NCI-H1417 treated with DMSO at 0.1 percent for 48 hours (cell line): Measurements from ENCODE around the gene EFNA4.

Experiments
- DNase-seq: peaks from one replicate; lab custom pipeline; 2025; lab: John Stamatoyannopoulos, UW

Gene EFNA4, protein sequence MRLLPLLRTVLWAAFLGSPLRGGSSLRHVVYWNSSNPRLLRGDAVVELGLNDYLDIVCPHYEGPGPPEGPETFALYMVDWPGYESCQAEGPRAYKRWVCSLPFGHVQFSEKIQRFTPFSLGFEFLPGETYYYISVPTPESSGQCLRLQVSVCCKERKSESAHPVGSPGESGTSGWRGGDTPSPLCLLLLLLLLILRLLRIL

DNA sequence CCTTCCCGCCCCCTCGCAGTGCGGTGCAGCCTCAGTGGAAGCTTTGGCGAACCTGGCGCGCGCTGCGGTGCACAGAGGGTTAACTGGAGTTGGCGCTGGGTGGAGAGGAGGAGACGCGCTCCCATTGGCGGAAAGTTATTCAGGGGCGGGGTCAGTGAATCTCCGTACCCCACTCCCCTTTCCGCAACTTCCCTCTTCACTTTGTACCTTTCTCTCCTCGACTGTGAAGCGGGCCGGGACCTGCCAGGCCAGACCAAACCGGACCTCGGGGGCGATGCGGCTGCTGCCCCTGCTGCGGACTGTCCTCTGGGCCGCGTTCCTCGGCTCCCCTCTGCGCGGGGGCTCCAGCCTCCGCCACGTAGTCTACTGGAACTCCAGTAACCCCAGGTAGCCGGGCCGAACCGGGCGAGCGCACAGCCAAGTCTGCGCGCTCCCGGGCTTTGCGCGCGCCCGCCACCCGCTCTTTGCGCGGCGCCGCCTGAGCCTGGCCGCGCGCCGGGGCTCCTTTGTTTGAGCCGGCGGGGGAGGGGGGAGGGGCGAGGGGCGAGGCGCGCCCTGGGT lies at the start of gene EFNA4:
EFNA4 (plus strand) TSS at position 191 of the 561 bp plus-strand sequence; CDS start at position 275, 84 bp downstream.
- no peak for DNase-seq

DNA sequence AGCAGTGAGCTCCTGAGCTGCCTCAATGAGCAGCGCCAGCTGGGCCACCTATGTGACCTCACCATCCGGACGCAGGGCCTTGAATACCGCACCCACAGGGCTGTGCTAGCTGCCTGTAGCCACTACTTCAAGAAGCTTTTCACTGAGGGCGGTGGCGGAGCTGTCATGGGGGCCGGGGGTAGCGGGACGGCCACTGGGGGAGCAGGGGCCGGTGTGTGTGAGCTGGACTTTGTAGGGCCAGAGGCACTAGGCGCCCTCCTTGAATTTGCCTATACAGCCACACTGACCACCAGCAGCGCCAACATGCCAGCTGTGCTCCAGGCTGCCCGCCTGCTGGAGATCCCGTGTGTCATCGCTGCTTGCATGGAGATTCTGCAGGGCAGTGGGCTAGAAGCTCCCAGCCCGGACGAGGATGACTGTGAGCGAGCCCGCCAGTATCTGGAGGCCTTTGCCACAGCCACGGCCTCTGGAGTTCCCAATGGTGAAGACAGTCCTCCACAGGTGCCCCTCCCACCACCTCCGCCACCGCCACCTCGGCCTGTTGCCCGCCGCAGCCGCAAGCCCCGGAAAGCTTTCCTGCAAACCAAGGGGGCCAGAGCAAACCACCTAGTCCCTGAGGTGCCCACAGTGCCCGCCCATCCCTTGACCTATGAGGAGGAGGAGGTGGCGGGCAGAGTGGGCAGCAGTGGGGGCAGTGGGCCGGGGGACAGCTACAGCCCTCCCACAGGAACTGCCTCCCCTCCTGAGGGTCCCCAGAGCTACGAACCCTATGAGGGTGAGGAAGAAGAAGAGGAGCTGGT lies 48.6 kb upstream of the EFNA4 start:
- no peak for DNase-seq

DNA sequence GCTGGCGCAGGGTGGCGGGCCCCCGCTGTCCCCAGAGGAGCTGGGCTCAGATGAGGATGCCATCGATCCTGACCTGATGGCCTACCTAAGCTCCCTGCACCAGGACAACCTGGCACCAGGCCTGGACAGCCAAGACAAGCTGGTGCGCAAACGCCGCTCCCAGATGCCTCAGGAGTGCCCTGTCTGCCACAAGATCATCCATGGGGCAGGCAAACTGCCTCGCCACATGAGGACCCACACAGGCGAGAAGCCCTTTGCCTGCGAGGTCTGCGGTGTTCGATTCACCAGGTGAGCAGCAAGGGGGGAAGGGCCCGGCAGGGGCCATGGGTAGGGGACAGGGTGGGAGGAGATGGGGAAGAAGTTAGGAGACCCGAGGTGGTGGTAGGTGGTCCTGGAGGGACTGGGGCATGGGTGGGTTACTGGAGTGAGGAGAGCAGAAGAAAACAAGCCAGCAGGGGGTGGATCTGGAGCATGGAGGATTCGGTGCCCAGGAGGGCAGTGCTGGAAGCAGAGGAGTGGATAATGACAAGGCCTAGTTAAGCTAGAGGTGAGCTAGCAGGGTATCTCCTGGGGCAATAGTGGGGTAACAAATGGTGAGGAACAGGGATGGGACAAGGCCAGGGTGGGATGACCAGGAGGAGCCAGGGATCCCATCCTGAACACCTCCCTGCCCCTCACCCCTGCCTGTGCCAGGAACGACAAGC lies 47.9 kb upstream of the EFNA4 start:
- DNase-seq: no peak

DNA sequence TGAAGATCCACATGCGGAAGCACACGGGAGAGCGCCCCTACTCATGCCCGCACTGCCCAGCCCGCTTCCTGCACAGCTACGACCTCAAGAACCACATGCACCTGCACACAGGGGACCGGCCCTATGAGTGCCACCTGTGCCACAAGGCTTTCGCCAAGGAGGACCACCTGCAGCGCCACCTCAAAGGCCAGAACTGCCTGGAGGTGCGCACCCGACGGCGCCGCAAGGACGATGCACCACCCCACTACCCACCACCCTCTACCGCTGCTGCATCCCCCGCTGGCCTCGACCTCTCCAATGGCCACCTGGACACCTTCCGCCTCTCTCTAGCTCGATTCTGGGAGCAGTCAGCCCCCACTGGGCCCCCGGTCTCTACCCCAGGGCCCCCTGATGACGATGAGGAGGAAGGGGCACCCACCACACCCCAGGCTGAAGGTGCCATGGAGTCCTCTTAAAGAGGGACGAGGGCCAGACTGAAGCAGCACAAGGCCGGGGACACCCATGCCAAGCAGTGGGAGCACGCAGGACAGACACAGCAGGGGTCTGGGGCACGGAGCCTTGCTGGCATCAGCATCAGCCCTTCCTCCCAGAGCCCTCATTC lies 47.2 kb upstream of the EFNA4 start:
- no peak for DNase-seq

DNA sequence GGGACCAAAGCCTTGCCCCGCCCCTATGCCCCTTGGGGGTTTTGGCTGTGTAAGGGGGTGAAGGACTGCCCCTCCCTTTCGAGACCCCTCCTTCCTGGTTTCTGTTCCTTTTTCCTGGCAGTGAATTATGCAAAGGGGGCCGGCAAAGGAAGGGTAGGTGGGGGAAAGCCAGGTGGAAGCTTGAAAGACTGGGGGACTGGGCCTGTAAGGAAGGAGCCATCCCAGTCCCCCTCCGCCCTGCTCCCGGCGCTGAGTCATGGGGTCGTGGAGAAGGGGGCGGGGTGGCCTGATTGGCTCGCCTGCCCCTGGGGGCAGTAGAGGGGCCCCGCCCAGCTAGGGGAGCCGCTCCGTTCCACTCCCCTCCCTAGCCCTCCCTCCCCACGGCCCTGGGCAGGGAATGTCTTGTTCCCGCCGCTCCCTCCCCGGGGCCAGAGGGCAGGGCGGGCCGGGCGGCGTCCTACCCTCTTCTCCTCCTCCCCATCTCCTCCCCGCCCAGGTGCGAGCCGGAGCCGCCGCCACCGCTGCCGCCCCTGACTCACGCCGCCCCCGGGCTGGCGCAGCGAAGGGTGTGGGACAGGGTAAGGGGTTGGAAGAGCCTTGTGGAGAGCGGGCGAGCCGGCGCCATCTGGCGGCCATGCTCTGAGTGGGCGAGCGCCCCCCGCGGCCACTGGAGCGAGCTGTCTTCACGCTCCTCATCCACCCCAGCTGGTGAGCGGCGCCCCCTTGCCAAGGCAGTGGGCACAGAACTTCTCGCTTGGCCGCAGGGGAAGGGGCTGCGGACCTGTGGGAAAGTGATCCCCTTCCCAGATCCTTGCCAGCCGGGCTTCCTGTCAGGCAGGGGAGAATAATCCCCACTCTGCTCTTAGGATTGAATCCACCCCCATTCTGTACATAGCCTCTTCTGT lies 46.2 kb upstream of the EFNA4 start:
- no peak for DNase-seq

DNA sequence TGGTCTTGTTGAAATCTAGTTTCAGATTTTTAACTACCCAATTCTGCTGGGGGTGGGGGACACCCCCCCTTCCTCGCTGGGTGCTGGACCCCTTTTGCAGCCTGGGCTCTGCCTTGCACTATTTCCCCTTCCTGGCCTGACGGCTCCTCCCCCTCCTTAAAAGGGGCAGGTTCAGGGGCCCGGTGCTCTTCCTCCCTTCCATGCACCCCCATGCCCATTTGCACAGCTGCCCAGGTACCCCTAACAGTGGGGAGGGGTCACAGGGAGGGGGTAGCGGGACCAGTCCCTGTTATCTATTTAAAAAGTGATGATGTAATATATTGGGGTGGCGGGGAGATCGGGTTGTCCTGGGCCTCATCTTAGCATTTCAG lies 45.6 kb upstream of the EFNA4 start:
- DNase-seq: no peak

DNA sequence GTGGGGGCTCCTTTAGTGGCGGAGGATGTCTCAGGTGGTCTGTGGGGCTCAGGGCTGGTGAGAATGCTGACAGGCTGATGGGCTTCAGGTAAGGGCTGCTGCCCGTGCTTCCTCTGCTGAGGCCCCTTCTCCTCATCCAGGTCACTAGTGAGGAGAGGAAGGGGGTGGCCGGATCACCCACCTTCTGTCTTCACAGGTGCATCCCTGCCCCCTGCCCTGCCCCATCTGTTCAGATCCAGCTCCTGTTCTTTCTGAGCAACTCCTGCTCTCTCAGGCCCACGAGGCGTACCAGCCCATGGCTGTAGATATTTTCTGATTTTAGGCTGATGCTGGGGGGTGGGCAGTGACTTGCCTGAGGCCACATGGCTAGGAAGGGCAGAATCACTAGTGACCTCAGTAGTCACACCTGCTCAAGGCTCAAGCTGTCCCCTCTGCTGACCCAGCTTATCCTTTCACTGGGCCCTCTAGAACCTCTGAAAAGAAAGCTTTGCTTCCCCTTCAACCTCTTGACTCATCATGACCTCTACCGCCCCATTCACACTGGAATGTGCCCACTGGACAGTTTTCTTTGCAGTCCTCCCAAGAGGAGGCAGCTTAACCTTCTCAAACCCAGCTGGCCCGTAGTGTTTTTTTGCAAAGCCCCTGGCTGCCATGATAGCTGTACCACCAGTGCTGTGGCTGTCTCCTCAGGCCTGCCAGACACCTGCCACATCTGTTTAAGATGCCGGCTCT lies 44.8 kb upstream of the EFNA4 start:
- no peak for DNase-seq

DNA sequence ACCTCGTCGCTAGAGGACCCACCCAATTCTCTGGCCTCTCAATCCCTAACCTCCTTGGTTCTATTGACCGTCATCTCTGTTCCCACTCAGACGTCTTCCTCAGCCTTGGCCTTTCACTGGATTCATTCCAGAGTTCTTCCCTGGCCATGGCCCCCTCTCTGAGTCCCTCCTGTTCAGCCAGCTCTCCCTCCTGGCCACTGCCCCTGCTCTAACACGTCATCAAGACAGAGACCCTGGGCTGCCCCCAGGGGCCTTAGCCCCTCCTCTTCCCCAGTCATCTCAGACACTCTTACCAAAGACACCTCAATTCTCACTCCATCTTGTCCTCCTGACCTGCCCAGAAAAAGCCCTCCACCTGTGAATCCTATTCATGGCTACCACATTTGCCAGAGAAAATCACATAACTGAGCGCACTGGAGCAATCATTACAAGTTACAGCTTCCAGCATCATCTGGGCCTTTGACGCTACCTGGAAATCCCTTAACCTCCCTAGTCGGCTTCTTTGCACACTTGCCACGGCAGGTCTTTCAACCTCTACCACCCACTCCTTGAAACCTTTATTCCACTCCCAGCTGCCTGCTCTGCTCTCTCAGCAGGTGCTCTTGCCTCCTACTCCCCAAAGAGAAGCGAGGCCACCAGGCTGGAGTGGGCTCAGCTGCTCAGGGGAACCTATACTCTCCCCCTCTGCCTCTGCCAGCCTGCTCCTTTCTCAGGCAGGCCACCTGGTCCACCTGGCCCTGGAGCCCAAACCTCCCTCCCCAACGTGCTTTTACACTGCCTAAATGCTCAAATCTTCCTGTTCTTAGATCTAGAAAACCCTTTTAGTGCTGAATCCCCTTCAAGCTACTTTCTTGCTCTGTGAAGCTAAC lies 43.9 kb upstream of the EFNA4 start:
- DNase-seq: no peak

DNA sequence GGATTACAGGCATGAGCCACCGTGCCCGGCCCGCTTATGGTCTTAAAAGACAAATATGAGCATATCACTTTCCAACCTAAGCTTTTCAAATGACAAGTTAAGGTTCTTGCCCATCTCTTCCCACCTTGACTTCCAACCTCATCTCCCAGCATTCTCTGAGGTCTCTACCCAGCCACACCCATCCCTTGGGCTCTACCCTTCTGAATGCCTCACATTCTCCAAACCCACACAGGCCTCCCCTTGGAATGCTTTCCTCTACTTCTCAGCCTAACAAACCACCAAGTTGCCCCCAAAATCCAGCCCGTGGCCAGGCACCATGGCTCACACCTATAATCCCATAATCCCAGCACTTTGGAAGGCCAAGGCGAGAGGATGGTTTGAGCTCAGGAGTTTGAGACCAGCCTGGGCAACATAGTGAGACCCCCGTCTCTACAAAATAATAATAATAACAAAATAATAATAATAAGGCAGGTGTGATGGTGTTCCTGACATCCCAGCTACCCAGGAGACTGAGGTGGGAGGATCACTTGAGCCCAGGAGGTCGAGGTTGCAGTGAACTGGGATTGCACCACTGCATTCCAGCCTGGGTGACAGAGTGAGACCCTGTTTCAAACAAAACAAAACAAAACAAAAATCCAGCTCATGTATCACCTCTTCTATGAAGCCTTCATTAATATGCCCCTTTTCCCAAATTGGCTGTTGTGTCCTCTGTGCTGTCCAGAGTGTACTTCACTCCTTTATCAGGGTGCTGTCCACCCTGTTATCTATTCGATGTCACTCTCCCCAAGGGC lies 41.2 kb upstream of the EFNA4 start:
- no peak for DNase-seq

DNA sequence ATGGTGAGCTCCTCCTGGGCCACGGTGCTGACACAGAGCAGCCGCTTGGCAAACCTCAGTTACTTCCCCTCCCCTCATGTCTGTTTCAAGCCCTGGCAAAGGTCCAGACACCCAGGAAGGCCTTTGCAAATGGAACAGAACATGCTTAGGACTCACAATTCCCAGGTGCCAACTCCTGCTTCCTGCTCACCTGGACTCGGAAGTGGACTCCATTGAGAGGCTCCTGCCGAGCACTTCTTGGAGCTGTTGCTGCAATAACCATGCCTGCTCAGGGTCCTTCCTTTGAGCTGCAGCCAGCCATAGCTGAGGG lies 40.7 kb upstream of the EFNA4 start:
- no peak for DNase-seq

DNA sequence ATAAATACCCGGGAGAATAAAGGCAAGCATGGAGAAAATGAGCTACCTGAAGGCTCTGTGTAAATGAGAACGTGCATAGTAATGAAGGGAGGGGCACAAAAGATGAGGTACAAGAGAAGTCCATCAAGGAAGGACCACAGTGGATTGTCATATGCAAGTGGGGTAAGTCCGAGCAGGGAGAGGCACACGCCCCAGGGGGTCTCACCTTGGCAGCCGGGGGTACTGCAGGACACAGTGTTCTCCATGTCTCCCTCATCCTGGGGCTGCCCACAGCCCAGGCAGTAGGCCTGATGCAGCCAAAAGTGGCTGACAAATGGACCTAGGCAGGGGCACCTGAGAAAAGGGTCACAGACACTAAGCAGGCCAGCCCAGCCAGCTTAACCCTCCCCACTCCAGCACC lies 39.9 kb upstream of the EFNA4 start:
- DNase-seq: no peak

DNA sequence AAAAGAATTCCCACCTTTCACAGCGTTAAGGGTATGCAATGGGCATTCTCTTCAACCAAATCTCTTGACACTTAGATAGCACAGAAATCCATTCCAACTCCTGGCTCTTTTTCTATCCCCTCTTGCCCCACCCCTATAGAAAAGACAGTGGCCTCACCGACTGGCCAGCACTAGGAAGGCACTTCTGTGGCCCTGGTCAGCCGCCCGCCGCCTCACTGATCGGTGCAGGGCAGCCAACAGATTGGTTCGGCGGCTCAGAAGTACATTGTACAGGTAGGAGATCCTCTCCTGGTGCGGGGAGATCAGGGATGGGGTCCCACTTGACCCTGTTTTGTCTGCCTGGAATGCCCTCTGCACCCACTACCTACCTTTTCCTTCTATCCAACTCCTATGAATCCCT lies 39.2 kb upstream of the EFNA4 start:
- DNase-seq: no peak

DNA sequence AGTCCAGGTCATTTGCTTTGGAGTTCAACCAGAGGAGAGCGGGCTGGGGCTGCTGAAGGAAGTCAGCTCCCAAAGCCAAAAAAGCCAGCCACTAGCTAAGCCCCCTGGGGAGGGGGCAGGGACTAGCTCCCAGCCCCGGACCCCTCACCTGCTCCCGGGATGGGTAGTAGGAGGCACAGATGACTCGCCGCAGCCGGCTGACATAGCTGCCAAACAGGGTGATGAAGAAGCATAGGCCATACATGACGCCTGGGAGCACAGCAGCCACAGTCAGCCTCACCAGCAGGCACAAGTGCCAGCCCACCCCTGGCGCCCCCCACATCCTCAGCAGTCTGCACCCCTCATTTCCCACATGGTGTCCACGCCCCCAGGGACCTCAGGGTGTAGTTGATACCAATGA lies 37.4 kb upstream of the EFNA4 start:
- DNase-seq: no peak

DNA sequence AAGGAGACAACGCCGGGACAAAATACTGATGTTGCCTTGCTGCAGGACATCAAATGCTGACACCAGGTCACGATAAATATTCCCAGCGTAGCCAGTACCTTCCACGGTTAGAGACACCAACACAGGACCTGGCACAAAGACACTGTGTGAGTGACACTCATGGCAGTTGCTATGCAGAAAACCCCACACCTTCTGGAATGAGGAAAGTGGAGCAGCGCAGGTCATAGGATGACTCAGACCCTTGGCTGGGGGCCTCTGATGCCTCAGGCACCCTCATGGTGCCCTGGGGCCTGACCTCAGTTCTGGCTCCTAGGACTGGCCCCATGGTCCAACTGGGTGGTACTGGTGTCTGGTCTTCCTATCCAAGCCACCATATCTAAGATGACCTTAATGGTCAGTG lies 37.0 kb upstream of the EFNA4 start:
- DNase-seq: no peak

DNA sequence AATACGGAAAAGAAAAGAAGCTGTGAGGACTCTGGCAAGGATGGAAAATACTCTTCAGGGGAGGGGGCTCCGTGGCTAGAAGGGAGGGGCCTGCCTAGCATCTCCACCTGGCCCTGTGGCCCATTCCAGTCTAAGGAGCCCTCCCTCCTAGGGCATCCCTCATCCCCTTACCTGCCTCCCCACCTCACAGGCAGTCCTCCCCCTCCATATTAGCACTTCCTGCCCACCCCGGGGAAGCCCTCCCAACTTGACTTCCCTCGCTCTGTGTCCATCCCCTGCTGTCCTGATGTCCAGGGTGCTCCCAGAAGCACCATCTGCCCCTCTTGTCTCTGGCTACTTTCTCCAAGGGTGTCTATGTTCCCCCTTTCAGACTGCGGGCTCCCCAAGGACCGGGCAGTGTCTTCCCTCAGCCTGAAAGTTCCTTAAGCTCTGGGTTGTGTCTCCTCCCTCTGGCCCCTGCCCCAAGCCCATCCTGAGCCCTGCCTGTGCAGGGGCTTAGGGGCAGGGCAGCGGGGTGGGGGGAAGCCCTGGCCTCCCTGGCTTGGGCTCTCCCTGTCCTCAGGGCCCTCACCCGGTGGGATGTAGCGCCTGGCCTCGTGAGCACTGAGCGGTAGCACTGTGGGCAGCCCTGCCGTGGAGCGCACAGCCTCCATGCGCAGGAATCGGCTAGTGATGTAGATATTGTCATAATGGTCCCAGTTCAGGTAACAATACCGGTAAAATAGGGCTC lies 33.9 kb upstream of the EFNA4 start:
- no peak for DNase-seq

DNA sequence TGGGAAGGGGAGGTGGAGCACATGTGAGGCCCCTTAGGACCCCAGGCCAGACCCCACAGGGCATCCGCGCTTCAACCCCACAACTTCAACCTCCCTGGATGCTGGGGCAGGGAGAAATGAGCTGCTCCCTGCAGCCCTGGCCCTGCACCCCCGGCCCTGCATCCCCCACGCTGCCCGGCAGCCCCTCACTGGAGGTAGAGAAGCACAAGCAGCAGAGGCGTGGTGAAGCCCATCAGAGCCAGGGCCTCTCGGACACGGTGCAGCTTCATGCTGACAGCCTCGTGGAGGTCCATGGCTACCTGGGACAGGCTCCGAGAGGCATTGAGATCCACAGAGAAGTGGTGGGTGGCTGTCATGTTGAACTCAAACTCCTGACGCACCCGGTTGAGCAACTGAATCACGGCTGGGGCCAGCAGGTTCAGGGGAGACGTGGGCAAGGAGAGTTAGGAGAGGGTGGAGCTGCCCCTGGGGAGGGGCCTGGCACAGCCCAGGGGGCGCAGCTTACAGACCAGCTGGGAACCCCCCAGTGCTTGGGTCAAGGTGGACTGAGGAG lies 33.2 kb upstream of the EFNA4 start:
- no peak for DNase-seq

DNA sequence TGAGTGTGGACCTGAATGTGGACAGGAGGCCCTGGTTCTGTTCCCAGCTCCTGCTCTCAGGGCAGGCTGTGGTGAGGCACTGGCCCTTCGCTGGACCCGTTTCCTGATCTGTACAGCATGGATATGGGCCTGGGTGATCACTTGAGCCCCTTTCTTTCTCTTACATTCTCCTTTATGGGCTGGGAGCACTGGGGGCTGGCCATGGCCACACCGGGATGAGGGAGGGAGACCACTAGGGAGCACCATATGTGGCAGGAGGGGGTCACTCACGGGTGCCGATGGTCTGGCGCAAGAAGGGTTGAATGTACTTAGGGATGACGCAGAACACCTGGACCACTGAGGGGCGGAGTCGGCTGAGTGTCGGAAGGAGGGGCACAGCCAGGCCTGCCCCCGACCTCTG lies 32.6 kb upstream of the EFNA4 start:
- DNase-seq: no peak

DNA sequence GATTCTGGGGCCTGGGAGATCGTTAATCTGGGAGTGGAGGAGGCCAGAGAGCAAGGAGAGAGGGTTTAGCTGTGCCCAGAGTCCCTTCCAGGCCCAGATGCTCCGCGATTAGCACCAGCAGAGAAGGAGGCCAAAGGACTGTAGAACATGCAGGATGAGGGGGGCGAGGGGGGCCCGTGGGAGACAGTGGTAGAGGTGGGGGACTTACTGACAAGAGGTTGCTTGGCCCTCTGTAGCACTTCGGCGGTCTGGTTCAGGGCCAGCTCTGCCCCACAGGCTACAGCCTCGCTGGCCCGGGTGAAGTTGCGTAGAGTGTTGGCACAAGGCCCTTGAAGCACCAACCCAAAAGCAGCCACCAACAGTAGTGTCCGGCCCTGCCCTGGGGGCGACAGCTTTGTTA lies 30.7 kb upstream of the EFNA4 start:
- no peak for DNase-seq
